ENCODE data around the gene PAX6.

The PAX6 gene

GRCh38 chr11:31847761-31848160 is 36.6 kb upstream of the PAX6 start:
- POLR2A ChIA-PET = no interaction called here
- TF ChIP-seq SUZ12 (IDR thresholded peaks at IDR 0.05) (no peak), PKNOX1 (IDR thresholded peaks at IDR 0.05) (no peak), FOXM1 (IDR thresholded peaks at IDR 0.05; ENCODE audit: borderline replicate concordance) (no peak), HDGF (IDR thresholded peaks at IDR 0.05; ENCODE audit: borderline replicate concordance) (no peak), ZNF384 (IDR thresholded peaks at IDR 0.05) (no peak), L3MBTL2 (conservative IDR thresholded peaks at IDR 0.05) (no peak), ARNT (IDR thresholded peaks at IDR 0.05) (no peak), LEF1 (IDR thresholded peaks at IDR 0.05; ENCODE audit: borderline replicate concordance) (no peak), FOXK2 (IDR thresholded peaks at IDR 0.05) (no peak), FOXA1 (IDR thresholded peaks at IDR 0.05) (no peak), SP1 (IDR thresholded peaks at IDR 0.05) (no peak), TARDBP (IDR thresholded peaks at IDR 0.05) (no peak), NFRKB (IDR thresholded peaks at IDR 0.05) (no peak)
- DNase-seq (ENCODE audit: extremely low spot score) = no peak
- CTCF ChIA-PET = no interaction called here

- TF ChIP-seq NFRKB (IDR thresholded peaks at IDR 0.05) = no peak
- peak; percentile 38; the same call in 1 of the 2 replicates for TF ChIP-seq PKNOX1 (IDR thresholded peaks at IDR 0.05)
- ChIA-PET CTCF (no interaction called here), POLR2A (no interaction called here)
- no peak for DNase-seq (ENCODE audit: extremely low spot score)
Observed at GRCh38 chr11:31845331-31845730, 34.2 kb upstream of the PAX6 start.

- ChIA-PET POLR2A (no interaction called here), CTCF (no interaction called here)
- no peak for TF ChIP-seq ZNF384 (IDR thresholded peaks at IDR 0.05)
- no peak for TF ChIP-seq LEF1 (IDR thresholded peaks at IDR 0.05; ENCODE audit: borderline replicate concordance)
- TF ChIP-seq FOXK2 (IDR thresholded peaks at IDR 0.05) = no peak
- no peak for TF ChIP-seq FOXM1 (IDR thresholded peaks at IDR 0.05; ENCODE audit: borderline replicate concordance)
- TF ChIP-seq ARNT (IDR thresholded peaks at IDR 0.05) = no peak
- no peak for TF ChIP-seq CTBP1 (IDR thresholded peaks at IDR 0.05; ENCODE audit: borderline replicate concordance)
- TF ChIP-seq HDGF (IDR thresholded peaks at IDR 0.05; ENCODE audit: borderline replicate concordance) = no peak
- no peak for TF ChIP-seq TARDBP (IDR thresholded peaks at IDR 0.05)
- no peak for TF ChIP-seq SP1 (IDR thresholded peaks at IDR 0.05)
- no peak for TF ChIP-seq L3MBTL2 (conservative IDR thresholded peaks at IDR 0.05)
- no peak for TF ChIP-seq PKNOX1 (IDR thresholded peaks at IDR 0.05)
- no peak for TF ChIP-seq FOXA1 (IDR thresholded peaks at IDR 0.05)
- no peak for TF ChIP-seq ELF4 (IDR thresholded peaks at IDR 0.05)
- TF ChIP-seq SUZ12 (IDR thresholded peaks at IDR 0.05) = no peak
- TF ChIP-seq NFRKB (IDR thresholded peaks at IDR 0.05) = no peak
- TF ChIP-seq BHLHE40 (IDR thresholded peaks at IDR 0.05; ENCODE audit: borderline replicate concordance) = no peak
- no peak for DNase-seq (ENCODE audit: extremely low spot score)
Observed at GRCh38 chr11:31844351-31844750, 33.2 kb upstream of the PAX6 start.

DNA sequence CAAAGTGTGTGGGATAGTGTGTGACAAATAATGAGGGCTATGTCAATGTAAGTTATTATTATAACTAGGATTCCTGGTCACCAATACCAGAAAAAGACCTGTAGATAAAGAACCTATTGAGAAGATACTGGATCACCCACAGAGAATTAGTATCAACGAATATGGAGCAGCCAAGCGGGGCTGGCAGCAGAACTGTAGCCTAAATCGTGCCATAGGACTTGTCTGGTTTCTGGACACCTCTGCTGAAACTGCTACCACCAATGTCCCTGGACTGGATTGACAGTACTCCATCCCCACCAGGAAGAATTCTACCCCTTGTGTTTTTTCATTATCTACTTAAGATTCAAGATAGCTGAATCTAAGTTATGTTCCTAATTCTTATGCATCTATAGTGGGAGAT is 30.3 kb upstream of the PAX6 start:
- CTCF ChIA-PET = no interaction called here

GRCh38 chr11:31834237-31834636 is 23.1 kb upstream of the PAX6 start:
- ChIA-PET POLR2A (no interaction called here), CTCF (interaction anchor here (0.7 kb wide), 1 partner anchor 124 kb away, joined by 5 read pairs; no protein-coding TSS in a partner anchor)
- no peak for TF ChIP-seq NFRKB (IDR thresholded peaks at IDR 0.05)
- no peak for TF ChIP-seq SUZ12 (IDR thresholded peaks at IDR 0.05)
- no peak for TF ChIP-seq ELF4 (IDR thresholded peaks at IDR 0.05)
- TF ChIP-seq PKNOX1 (IDR thresholded peaks at IDR 0.05) = peak; percentile 83
- no peak for DNase-seq (ENCODE audit: extremely low spot score)

More for the DNA sequence above, 30.3 kb upstream of the PAX6 start:
- TF ChIP-seq FOXA1 (IDR thresholded peaks at IDR 0.05) (no peak), LEF1 (IDR thresholded peaks at IDR 0.05; ENCODE audit: borderline replicate concordance) (no peak), PKNOX1 (IDR thresholded peaks at IDR 0.05) (no peak), FOXM1 (IDR thresholded peaks at IDR 0.05; ENCODE audit: borderline replicate concordance) (no peak), CTBP1 (IDR thresholded peaks at IDR 0.05; ENCODE audit: borderline replicate concordance) (no peak), SP1 (IDR thresholded peaks at IDR 0.05) (no peak), L3MBTL2 (conservative IDR thresholded peaks at IDR 0.05) (no peak), FOXK2 (IDR thresholded peaks at IDR 0.05) (no peak), TARDBP (IDR thresholded peaks at IDR 0.05) (no peak), ARNT (IDR thresholded peaks at IDR 0.05) (no peak), ZNF384 (IDR thresholded peaks at IDR 0.05) (no peak), HDGF (IDR thresholded peaks at IDR 0.05; ENCODE audit: borderline replicate concordance) (no peak), SUZ12 (IDR thresholded peaks at IDR 0.05) (no peak), BHLHE40 (IDR thresholded peaks at IDR 0.05; ENCODE audit: borderline replicate concordance) (no peak), NFRKB (IDR thresholded peaks at IDR 0.05) (no peak), ELF4 (IDR thresholded peaks at IDR 0.05) (no peak)
- no peak for DNase-seq (ENCODE audit: extremely low spot score)
- POLR2A ChIA-PET = no interaction called here

GRCh38 chr11:31830406-31830805 is 19.3 kb upstream of the PAX6 start:
- POLR2A ChIA-PET = no interaction called here
- TF ChIP-seq TARDBP (IDR thresholded peaks at IDR 0.05) (no peak), HDGF (IDR thresholded peaks at IDR 0.05; ENCODE audit: borderline replicate concordance) (no peak), FOXM1 (IDR thresholded peaks at IDR 0.05; ENCODE audit: borderline replicate concordance) (no peak), ELF4 (IDR thresholded peaks at IDR 0.05) (no peak), FOXA1 (IDR thresholded peaks at IDR 0.05) (no peak), L3MBTL2 (conservative IDR thresholded peaks at IDR 0.05) (no peak), LEF1 (IDR thresholded peaks at IDR 0.05; ENCODE audit: borderline replicate concordance) (no peak), SP1 (IDR thresholded peaks at IDR 0.05) (no peak), PKNOX1 (IDR thresholded peaks at IDR 0.05) (no peak), ARNT (IDR thresholded peaks at IDR 0.05) (no peak)
- CTCF ChIA-PET = no interaction called here
- DNase-seq (ENCODE audit: extremely low spot score) = no peak
